ENCODE data around the gene KDM1A. TPM values are rescaled to one million over a fixed set of nuclear protein-coding genes. Genes with fewer than 3 reads are reported as not detected.

Gene KDM1A
- total RNA-seq, 1 donor from 2014 or later = 110 TPM

DNA sequence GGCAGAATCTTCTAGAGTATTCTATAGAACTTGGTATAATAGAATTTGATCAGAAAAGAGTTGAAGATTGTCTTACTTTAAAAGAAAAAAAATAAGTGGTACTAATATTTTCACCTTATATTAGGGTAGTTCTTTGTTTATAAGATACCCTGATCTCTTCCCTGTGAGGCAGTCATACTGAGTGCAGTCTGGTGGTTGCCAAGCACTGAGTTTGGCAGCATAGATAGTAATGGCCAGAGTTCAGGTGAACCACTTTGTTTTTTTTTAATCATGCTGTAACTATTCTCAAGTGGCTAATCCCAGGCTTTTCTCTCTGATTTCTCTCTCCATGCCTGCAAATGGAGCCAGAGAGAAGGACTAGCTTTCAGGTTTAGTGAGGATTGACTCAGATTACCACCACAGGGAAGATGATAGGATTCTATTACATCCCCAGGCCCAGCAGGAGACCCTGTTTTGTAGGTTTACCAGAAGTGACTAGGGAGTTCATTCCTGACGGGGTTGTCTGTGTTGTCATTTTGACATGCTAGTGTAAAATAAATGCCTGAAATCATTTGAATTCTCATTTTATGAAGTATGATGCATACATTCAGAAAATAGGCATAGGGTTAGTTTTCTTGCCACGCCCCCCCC, 16.7 kb downstream of the KDM1A start:
- no peak for DNase-seq (ENCODE audit: low read depth)
- no peak overlapping the region for H3K4me3 ChIP-seq (ENCODE audit: low read depth, low read length)
- TF ChIP-seq, protein P1, sequence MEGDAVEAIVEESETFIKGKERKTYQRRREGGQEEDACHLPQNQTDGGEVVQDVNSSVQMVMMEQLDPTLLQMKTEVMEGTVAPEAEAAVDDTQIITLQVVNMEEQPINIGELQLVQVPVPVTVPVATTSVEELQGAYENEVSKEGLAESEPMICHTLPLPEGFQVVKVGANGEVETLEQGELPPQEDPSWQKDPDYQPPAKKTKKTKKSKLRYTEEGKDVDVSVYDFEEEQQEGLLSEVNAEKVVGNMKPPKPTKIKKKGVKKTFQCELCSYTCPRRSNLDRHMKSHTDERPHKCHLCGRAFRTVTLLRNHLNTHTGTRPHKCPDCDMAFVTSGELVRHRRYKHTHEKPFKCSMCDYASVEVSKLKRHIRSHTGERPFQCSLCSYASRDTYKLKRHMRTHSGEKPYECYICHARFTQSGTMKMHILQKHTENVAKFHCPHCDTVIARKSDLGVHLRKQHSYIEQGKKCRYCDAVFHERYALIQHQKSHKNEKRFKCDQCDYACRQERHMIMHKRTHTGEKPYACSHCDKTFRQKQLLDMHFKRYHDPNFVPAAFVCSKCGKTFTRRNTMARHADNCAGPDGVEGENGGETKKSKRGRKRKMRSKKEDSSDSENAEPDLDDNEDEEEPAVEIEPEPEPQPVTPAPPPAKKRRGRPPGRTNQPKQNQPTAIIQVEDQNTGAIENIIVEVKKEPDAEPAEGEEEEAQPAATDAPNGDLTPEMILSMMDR (conservative IDR thresholded peaks at IDR 0.05; ENCODE audit: low read depth, low read length) = no peak

DNA sequence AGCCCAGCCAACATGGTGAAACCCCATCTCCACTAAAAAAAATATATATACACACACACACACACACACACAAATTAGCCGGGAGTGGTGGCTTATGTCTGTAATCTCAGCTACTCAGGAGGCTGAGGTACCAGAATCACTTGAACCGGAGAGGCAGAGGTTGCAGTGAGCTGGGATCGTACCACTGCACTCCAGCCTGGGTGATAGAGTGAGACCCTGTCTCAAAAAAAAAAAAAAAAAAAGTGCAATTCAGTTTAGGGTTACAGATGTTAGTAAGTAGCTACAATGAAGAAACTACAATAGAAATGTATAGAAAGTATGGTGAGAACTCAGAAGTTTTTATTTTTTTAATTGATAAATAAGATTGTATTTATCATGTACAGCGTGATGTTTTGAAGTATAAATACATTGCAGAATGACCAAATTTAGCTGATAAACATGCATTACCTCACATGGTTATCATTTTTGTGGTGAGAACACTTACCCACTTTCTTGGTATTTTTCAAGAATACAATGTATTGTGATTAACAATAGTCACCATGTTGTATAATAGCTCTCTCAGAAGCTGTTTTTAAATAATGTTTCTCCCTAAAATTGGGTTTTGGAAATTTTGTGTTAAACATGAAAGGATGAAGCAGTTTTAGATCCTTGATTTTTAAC, 17.9 kb downstream of the KDM1A start:
- DNase-seq (ENCODE audit: low read depth) = no peak
- TF ChIP-seq, protein P1 (conservative IDR thresholded peaks at IDR 0.05; ENCODE audit: low read depth, low read length) = no peak
- H3K4me3 ChIP-seq (ENCODE audit: low read depth, low read length) = no peak overlapping the region

- H3K4me3 ChIP-seq (ENCODE audit: low read depth, low read length) = no peak overlapping the region
- no peak for DNase-seq (ENCODE audit: low read depth)
- TF ChIP-seq, protein P1 (conservative IDR thresholded peaks at IDR 0.05; ENCODE audit: low read depth, low read length) = no peak
These were observed 20.1 kb downstream of the KDM1A start for GRCh38 chr1:23039308-23039826.

DNA sequence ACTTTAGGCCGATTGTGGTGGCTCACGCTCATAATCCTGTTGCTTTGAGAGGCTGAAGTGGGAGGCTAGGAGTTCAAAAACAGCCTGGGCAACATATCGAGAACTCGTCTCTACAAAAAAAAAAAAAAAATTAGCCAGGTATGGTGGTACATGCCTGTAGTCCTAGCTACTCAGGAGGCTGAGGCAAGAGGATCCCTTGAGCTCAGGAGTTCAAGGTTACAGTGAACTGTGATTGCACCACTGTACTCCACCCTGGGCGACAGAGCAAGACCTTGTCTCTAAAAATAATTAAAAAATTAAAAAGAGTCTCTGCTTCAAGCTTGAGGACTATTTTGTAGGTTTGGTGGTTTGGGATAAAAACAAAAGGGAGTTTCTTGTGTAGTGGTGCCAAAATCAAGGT, 21.2 kb downstream of the KDM1A start:
- TF ChIP-seq, protein P1 (conservative IDR thresholded peaks at IDR 0.05; ENCODE audit: low read depth, low read length) = no peak
- no peak for DNase-seq (ENCODE audit: low read depth)

GRCh38 chr1:23044035-23044434, 24.8 kb downstream of the KDM1A start:
- TF ChIP-seq, protein P1 (conservative IDR thresholded peaks at IDR 0.05; ENCODE audit: low read depth, low read length) = no peak
- DNase-seq (ENCODE audit: low read depth) = no peak
- no peak overlapping the region for H3K4me3 ChIP-seq (ENCODE audit: low read depth, low read length)

More for the DNA sequence above, 21.2 kb downstream of the KDM1A start:
- no peak overlapping the region for H3K4me3 ChIP-seq (ENCODE audit: low read depth, low read length)

GRCh38 chr1:23050201-23050600, 30.9 kb downstream of the KDM1A start:
- TF ChIP-seq, protein P1 (conservative IDR thresholded peaks at IDR 0.05; ENCODE audit: low read depth, low read length) = no peak
- DNase-seq (ENCODE audit: low read depth) = no peak
- no peak overlapping the region for H3K4me3 ChIP-seq (ENCODE audit: low read depth, low read length)

Data from epithelial cell of proximal tubule (primary cell).